Neural cell (in vitro differentiated cells): ENCODE data around the gene CYP39A1.

Experiments
- EZH2 ChIP-seq: fragments of 200-600, 300-800 bp; shearing (Covaris generic), sonication (generic); IDR thresholded peaks from 2 replicates; pipeline ENCODE4 v1.6.1; 2014; ENCODE audit warnings: antibody characterized with exemption, low read length, borderline replicate concordance, mild to moderate bottlenecking; ENCODE audit not compliant: insufficient read depth, poor library complexity, severe bottlenecking
- MXI1 ChIP-seq: fragments of 450-650 bp; conservative IDR thresholded peaks from 2 replicates; pipeline ENCODE4 v1.6.1; 2014; ENCODE audit warnings: antibody characterized with exemption, mild to moderate bottlenecking; ENCODE audit not compliant: poor library complexity, severe bottlenecking
- POLR2AphosphoS5 ChIP-seq: IDR thresholded peaks from 2 replicates; pipeline ENCODE4 v1.6.1; 2012
- REST ChIP-seq: IDR thresholded peaks from 2 replicates; pipeline ENCODE4 v1.6.1; 2012; ENCODE audit warnings: borderline replicate concordance
- TF ChIP-seq, protein P1 (sequence below): fragments of 450-650 bp; IDR thresholded peaks from 2 replicates; pipeline ENCODE4 v1.5.1; 2014; ENCODE audit warnings: antibody characterized with exemption, mild to moderate bottlenecking, moderate library complexity; ENCODE audit not compliant: poor library complexity, severe bottlenecking

DNA sequence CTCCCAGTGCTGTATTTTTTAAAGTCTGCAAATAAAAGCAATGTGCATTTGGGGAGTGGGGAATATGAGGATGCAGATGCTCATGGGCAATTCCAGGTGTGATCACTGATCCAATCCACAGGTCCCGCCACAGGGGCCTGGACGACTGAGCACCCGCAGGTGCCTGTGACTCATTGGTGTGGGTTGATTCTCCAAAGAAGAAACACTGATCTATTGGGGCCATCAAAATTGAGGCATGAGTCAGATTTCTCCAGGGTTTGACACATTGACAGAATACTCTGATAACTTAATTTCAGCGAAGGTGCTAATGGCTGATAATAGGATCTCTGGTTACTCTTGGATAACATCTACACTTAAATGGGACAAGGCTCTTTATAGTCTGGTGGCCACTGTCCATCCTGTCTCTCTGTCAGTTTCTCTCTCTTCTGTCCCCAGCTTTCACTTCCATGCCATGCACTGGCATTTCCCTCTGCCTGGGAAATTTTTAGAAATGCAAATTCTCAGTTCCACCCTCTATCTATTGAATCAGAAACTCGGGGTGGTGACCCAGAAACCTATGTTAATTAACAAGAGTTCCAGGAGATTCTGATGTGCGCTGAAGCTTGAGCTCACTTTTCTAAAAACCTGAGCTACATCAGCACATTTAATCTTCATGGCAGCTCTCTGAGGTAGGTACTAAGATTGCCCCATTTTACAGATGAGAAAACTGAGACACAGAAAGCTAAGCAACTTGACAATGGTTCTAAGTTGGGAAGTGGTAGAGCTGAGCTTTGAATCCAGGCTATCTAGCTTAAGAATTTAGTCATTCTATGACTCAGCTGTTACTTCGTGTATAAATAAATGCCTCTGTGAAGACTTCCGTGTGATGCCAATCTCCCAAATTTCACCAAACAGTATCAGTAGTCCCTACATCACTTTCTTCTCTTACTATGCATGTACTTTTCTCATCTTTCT lies 151.2 kb downstream of the CYP39A1 start:
- TF ChIP-seq EZH2 (no peak), POLR2AphosphoS5 (no peak), MXI1 (no peak), REST (no peak)
- TF ChIP-seq, protein P1, sequence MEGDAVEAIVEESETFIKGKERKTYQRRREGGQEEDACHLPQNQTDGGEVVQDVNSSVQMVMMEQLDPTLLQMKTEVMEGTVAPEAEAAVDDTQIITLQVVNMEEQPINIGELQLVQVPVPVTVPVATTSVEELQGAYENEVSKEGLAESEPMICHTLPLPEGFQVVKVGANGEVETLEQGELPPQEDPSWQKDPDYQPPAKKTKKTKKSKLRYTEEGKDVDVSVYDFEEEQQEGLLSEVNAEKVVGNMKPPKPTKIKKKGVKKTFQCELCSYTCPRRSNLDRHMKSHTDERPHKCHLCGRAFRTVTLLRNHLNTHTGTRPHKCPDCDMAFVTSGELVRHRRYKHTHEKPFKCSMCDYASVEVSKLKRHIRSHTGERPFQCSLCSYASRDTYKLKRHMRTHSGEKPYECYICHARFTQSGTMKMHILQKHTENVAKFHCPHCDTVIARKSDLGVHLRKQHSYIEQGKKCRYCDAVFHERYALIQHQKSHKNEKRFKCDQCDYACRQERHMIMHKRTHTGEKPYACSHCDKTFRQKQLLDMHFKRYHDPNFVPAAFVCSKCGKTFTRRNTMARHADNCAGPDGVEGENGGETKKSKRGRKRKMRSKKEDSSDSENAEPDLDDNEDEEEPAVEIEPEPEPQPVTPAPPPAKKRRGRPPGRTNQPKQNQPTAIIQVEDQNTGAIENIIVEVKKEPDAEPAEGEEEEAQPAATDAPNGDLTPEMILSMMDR, result no peak
